Muscle of back (tissue), 11 donors: ENCODE measurements around the gene ANAPC15. TPM values are rescaled to one million over a fixed set of nuclear protein-coding genes. Genes with fewer than 3 reads are reported as not detected.
A peak's percentile ranks its signal among the peaks of the same experiment; 100 is the strongest.

ENCODE experiments used
- DNase-seq, 3 donors: peaks; one replicate each; pipeline versions ENCODE4 v3.0.0 to v3.0.0-alpha.2; 2013
- polyA plus RNA-seq, 10 donors: library from polyadenylated mRNA; unstranded; fragments of 120-200 nt; gene quantifications; one replicate each; pipeline ENCODE4 v1.2.1, GENCODE V29; 2013; ENCODE audit not compliant: insufficient read length in 10 of 10

ANAPC15 gene
- polyA plus RNA-seq, 10 donors = 29.9 to 34.1 (median 32.2) TPM

GRCh38 chr11:72129381-72129780 is 16.9 kb upstream of the ANAPC15 start:
- DNase-seq = no peak

GRCh38 chr11:72127923-72128322 is 15.4 kb upstream of the ANAPC15 start:
- DNase-seq = no peak

- no peak for DNase-seq
Observed at GRCh38 chr11:72125956-72126355, 13.5 kb upstream of the ANAPC15 start.

GRCh38 chr11:72124046-72124445 is 11.6 kb upstream of the ANAPC15 start:
- no peak for DNase-seq

- DNase-seq = no peak
Observed at GRCh38 chr11:72123117-72123653, 10.7 kb upstream of the ANAPC15 start.

- DNase-seq = no peak
Observed at GRCh38 chr11:72122607-72123006, 10.1 kb upstream of the ANAPC15 start.

- DNase-seq = no peak
Observed at GRCh38 chr11:72120930-72121329, 8.4 kb upstream of the ANAPC15 start.

GRCh38 chr11:72119198-72119597 is 6.7 kb upstream of the ANAPC15 start:
- DNase-seq = no peak

- no peak for DNase-seq
Observed at GRCh38 chr11:72116019-72116755, 3.7 kb upstream of the ANAPC15 start.

- DNase-seq = no peak
Observed at GRCh38 chr11:72114570-72114969, 2.1 kb upstream of the ANAPC15 start.

- no peak for DNase-seq
Observed at GRCh38 chr11:72112978-72113808, 698 bp upstream of the ANAPC15 start.

GRCh38 chr11:72111300-72112142 is 974 bp downstream of the ANAPC15 start:
- peak in 1 of 3 donors; percentile 27 for DNase-seq

- no peak for DNase-seq
Observed at GRCh38 chr11:72105888-72106287, 6.6 kb downstream of the ANAPC15 start, which contains the start of gene TOMT. Gene TOMT, plus strand, starts transcription at chr11:72105924. Its CDS starts 28 bp downstream, at chr11:72105952.

- DNase-seq = no peak
Observed at GRCh38 chr11:72103754-72104167, 8.7 kb downstream of the ANAPC15 start.

- DNase-seq = peak; percentile 99
Observed at GRCh38 chr11:72102946-72103753, 9.3 kb downstream of the ANAPC15 start, which contains the start of gene LAMTOR1. Gene LAMTOR1, minus strand, starts transcription at chr11:72103297. Its CDS starts 73 bp downstream, at chr11:72103224.

- DNase-seq = no peak
Observed at GRCh38 chr11:72102631-72102945, 9.9 kb downstream of the ANAPC15 start.

- DNase-seq = no peak
Observed at GRCh38 chr11:72102162-72102561, 10.3 kb downstream of the ANAPC15 start.

- DNase-seq = no peak
Observed at GRCh38 chr11:72100462-72100861, 12.0 kb downstream of the ANAPC15 start.

- no peak for DNase-seq
Observed at GRCh38 chr11:72100009-72100408, 12.5 kb downstream of the ANAPC15 start.

- no peak for DNase-seq
Observed at GRCh38 chr11:72098741-72099140, 13.8 kb downstream of the ANAPC15 start.

- DNase-seq = peak in 2 of 3 donors; percentile 73 to 83
Observed at GRCh38 chr11:72091292-72091691, 21.2 kb downstream of the ANAPC15 start.
